GM23248 (cell line): ENCODE data around the gene MST1. TPM values are rescaled to one million over a fixed set of nuclear protein-coding genes. Genes with fewer than 3 reads are reported as not detected.

Experiments used
- DNase-seq: peaks from one replicate; pipeline ENCODE4 v3.0.0-alpha.2; 2015
- H2AFZ ChIP-seq: fragments of 200-600 bp; sonication (generic); 2 replicates; pipeline ENCODE4 v1.6.1; 2016; ENCODE audit warnings: antibody characterized with exemption
- H3F3A ChIP-seq: fragments of 200-600 bp; sonication (generic); 2 replicates; pipeline ENCODE4 v1.6.1; 2016; ENCODE audit warnings: mild to moderate bottlenecking, antibody characterized with exemption, mixed run types; ENCODE audit not compliant: insufficient read depth
- H3K27ac ChIP-seq: fragments of 200-600 bp; sonication (generic); 2 replicates; pipeline ENCODE4 v1.5.1; 2016; ENCODE audit warnings: mild to moderate bottlenecking
- H3K27me3 ChIP-seq: fragments of 200-600 bp; sonication (generic); replicated peaks from 2 replicates; pipeline ENCODE4 v1.6.1; 2016; ENCODE audit warnings: mild to moderate bottlenecking; ENCODE audit not compliant: insufficient read depth
- H3K36me3 ChIP-seq: fragments of 200-600 bp; sonication (generic); 2 replicates; pipeline ENCODE4 v1.6.1; 2016; ENCODE audit warnings: low read depth, mild to moderate bottlenecking
- H3K4me1 ChIP-seq: fragments of 200-600 bp; sonication (generic); 2 replicates; pipeline ENCODE4 v1.6.1; 2016; ENCODE audit warnings: mild to moderate bottlenecking; ENCODE audit not compliant: insufficient read depth
- H3K4me2 ChIP-seq: fragments of 200-600 bp; sonication (generic); one replicate; pipeline ENCODE4 v1.6.1; 2016; ENCODE audit warnings: mild to moderate bottlenecking; ENCODE audit not compliant: unreplicated experiment
- H3K4me3 ChIP-seq: fragments of 200-600 bp; sonication (generic); 2 replicates; pipeline ENCODE4 v1.5.1; 2016; ENCODE audit warnings: mild to moderate bottlenecking
- H3K79me2 ChIP-seq: fragments of 200-600 bp; sonication (generic); 2 replicates; pipeline ENCODE4 v1.6.1; 2016; ENCODE audit warnings: mild to moderate bottlenecking; ENCODE audit not compliant: insufficient read depth
- H3K9ac ChIP-seq: fragments of 200-600 bp; sonication (generic); 2 replicates; pipeline ENCODE4 v1.6.1; 2016; ENCODE audit warnings: mild to moderate bottlenecking
- H3K9me2 ChIP-seq: fragments of 200-600 bp; sonication (generic); 2 replicates; pipeline ENCODE4 v1.6.1; 2016; ENCODE audit warnings: mixed run types, mild to moderate bottlenecking, moderate library complexity; ENCODE audit not compliant: insufficient read depth
- H3K9me3 ChIP-seq: fragments of 200-600 bp; sonication (generic); one replicate; pipeline ENCODE4 v1.6.1; 2017; ENCODE audit warnings: low read depth
- H4K20me1 ChIP-seq: fragments of 200-600 bp; sonication (generic); 2 replicates; pipeline ENCODE4 v1.6.0; 2016; ENCODE audit not compliant: insufficient read depth
- EZH2 ChIP-seq: fragments of 200-600 bp; sonication (generic); IDR thresholded peaks from 2 replicates; pipeline ENCODE4 v1.6.1; 2018; ENCODE audit warnings: antibody characterized with exemption, mild to moderate bottlenecking; ENCODE audit not compliant: insufficient read depth, poor library complexity, severe bottlenecking
- EZH2phosphoT487 ChIP-seq: fragments of 200-600 bp; sonication (generic); IDR thresholded peaks from 2 replicates; pipeline ENCODE4 v1.6.1; 2018; ENCODE audit warnings: antibody characterized with exemption, moderate library complexity, mild to moderate bottlenecking, low read depth; ENCODE audit not compliant: insufficient read depth
- WGBS, 2 experiments: methylation state at CpG; one replicate each; pipeline ENCODE4 v1.1.6; 2015 to 2017; ENCODE audit warnings: low lambda C conversion rate in 2 of 2, low coverage in 1 of 2; ENCODE audit errors: missing lambda C conversion rate in 2 of 2; 5-methylcytosine and 5-hydroxymethylcytosine counted together
- in situ Hi-C: fragments of 300-500 bp; cut with MboI; formaldehyde crosslinking; loops from 2 replicates; pipeline ENCODE4 v1.15.0; 2020
- polyA plus RNA-seq: library from polyadenylated mRNA; unstranded; fragments of >200 nt; fragmentation: Nextera tagmentation; extraction: Ambion mirVana; gene quantifications from 2 replicates; pipeline ENCODE4 v1.2.1, GENCODE V29; 2016
- total RNA-seq: library from RNA; depleted of rRNA; stranded (reverse); fragments of >200 nt; shearing (Covaris generic); gene quantifications from 2 replicates; pipeline ENCODE4 v1.2.3, GENCODE V29; 2014

The MST1 gene
- total and polyA plus RNA-seq, 2 experiments from 2014 or later: 3.0 to 6.4 TPM

- Histone ChIP-seq H3K4me2 (no peak overlapping the region), H3K9me2 (no peaks in the 10 kb centered on the region), H3K79me2 (no peaks in the 10 kb centered on the region), H3K9ac (no peak overlapping the region), H3K4me3 (no peak overlapping the region), H3K27me3 (no peaks in the 10 kb centered on the region), H2AFZ (no peak overlapping the region), H3K4me1 (no peaks in the 10 kb centered on the region), H3F3A (0 out of 2 replicates have a peak, but pooled peaks cover 4% of the 10 kb centered on the region), H3K9me3 (no peaks in the 10 kb centered on the region), H4K20me1 (no peaks in the 10 kb centered on the region), H3K36me3 (no peaks in the 10 kb centered on the region), H3K27ac (no peak overlapping the region)
- 95 to 97% methylated on average over 8 of the region's 8 CpGs for WGBS, 2 experiments
- in situ Hi-C loops: no loop called here
- TF ChIP-seq EZH2phosphoT487 (no peak), EZH2 (no peak)
- no peak for DNase-seq
These were observed 20.6 kb upstream of the MST1 start for GRCh38 chr3:49709852-49710251.

GRCh38 chr3:49707113-49707480, 17.8 kb upstream of the MST1 start:
- Histone ChIP-seq H3K9ac (no peak overlapping the region), H3K4me1 (no peaks in the 10 kb centered on the region), H3K79me2 (no peaks in the 10 kb centered on the region), H3K9me2 (no peaks in the 10 kb centered on the region), H3K27ac (no peak overlapping the region), H3K4me2 (no peak overlapping the region), H3K36me3 (no peaks in the 10 kb centered on the region), H3K27me3 (no peaks in the 10 kb centered on the region), H3K4me3 (no peak overlapping the region), H4K20me1 (no peaks in the 10 kb centered on the region), H3F3A (0 out of 2 replicates have a peak, but pooled peaks cover 4% of the 10 kb centered on the region), H3K9me3 (no peaks in the 10 kb centered on the region), H2AFZ (no peak overlapping the region)
- in situ Hi-C loops: no loop called here
- TF ChIP-seq EZH2 (no peak), EZH2phosphoT487 (no peak)
- WGBS, 2 experiments: 22 to 26% methylated on average over 3 to 4 of the region's 4 CpGs
- DNase-seq: peak; percentile 64

- H4K20me1 ChIP-seq: no peaks in the 10 kb centered on the region
- H2AFZ ChIP-seq: no peak overlapping the region
- in situ Hi-C loops: no loop called here
- no peaks in the 10 kb centered on the region for H3K79me2 ChIP-seq
- H3K27ac ChIP-seq: no peak overlapping the region
- H3K9me3 ChIP-seq: no peaks in the 10 kb centered on the region
- TF ChIP-seq EZH2 (no peak), EZH2phosphoT487 (no peak)
- 60 to 74% methylated on average over 6 to 9 of the region's 9 CpGs for WGBS, 2 experiments
- no peak overlapping the region for H3K4me2 ChIP-seq
- H3K4me3 ChIP-seq: no peak overlapping the region
- H3K27me3 ChIP-seq: no peaks in the 10 kb centered on the region
- no peak for DNase-seq
- 0 out of 2 replicates have a peak, but pooled peaks cover 4% of the 10 kb centered on the region for H3F3A ChIP-seq
- no peaks in the 10 kb centered on the region for H3K9me2 ChIP-seq
- no peaks in the 10 kb centered on the region for H3K36me3 ChIP-seq
- no peaks in the 10 kb centered on the region for H3K4me1 ChIP-seq
- no peak overlapping the region for H3K9ac ChIP-seq
These were observed 17.3 kb upstream of the MST1 start for GRCh38 chr3:49706456-49707112.

- TF ChIP-seq EZH2: no peak
These were observed 16.2 kb upstream of the MST1 start for GRCh38 chr3:49705390-49705960.

More at GRCh38 chr3:49705390-49705960, 16.2 kb upstream of the MST1 start:
- H3F3A ChIP-seq: 0 out of 2 replicates have a peak, but pooled peaks cover 4% of the 10 kb centered on the region
- no peaks in the 10 kb centered on the region for H4K20me1 ChIP-seq
- in situ Hi-C loops: no loop called here
- no peaks in the 10 kb centered on the region for H3K4me1 ChIP-seq
- H3K4me3 ChIP-seq: no peak overlapping the region
- no peak overlapping the region for H3K9ac ChIP-seq
- no peaks in the 10 kb centered on the region for H3K9me3 ChIP-seq
- DNase-seq: no peak
- no peak overlapping the region for H2AFZ ChIP-seq
- 86 to 91% methylated on average over 13 to 15 of the region's 17 CpGs for WGBS, 2 experiments
- no peak overlapping the region for H3K4me2 ChIP-seq
- no peaks in the 10 kb centered on the region for H3K9me2 ChIP-seq
- H3K79me2 ChIP-seq: no peaks in the 10 kb centered on the region
- no peaks in the 10 kb centered on the region for H3K27me3 ChIP-seq
- no peak overlapping the region for H3K27ac ChIP-seq
- no peaks in the 10 kb centered on the region for H3K36me3 ChIP-seq
